Type B pancreatic cell (in vitro differentiated cells): Measurements from ENCODE around the gene LONRF2. TPM values are rescaled to one million over a fixed set of nuclear protein-coding genes. Genes with fewer than 3 reads are reported as not detected.

Experiments used
- DNase-seq: peaks from one replicate; pipeline ENCODE4 v3.0.0; 2021; ENCODE audit warnings: mixed read lengths; ENCODE audit not compliant: unreplicated experiment; ENCODE audit errors: extremely low spot score
- H3K27ac Mint-ChIP-seq: 2 replicates; pipeline ENCODE4 v1.8.0; 2021; ENCODE audit warnings: mild to moderate bottlenecking, mixed read lengths
- H3K27me3 Mint-ChIP-seq: 2 replicates; pipeline ENCODE4 v1.8.0; 2021; ENCODE audit warnings: mixed read lengths
- H3K36me3 Mint-ChIP-seq: 2 replicates; pipeline ENCODE4 v1.8.0; 2021; ENCODE audit warnings: mixed read lengths
- H3K4me1 Mint-ChIP-seq: one replicate; pipeline ENCODE4 v1.8.0; 2021; ENCODE audit warnings: mixed read lengths; ENCODE audit not compliant: unreplicated experiment
- H3K4me3 Mint-ChIP-seq: 2 replicates; pipeline ENCODE4 v1.8.0; 2021; ENCODE audit warnings: mild to moderate bottlenecking, mixed read lengths
- H3K9me3 Mint-ChIP-seq: 2 replicates; pipeline ENCODE4 v1.8.0; 2021; ENCODE audit warnings: mixed read lengths
- CTCF ChIP-seq: fragments of 200-600 bp; sonication (generic); conservative IDR thresholded peaks from 2 replicates; pipeline ENCODE4 v1.5.0; 2021; ENCODE audit warnings: antibody characterized with exemption, mild to moderate bottlenecking
- total RNA-seq: library from RNA; stranded (reverse); gene quantifications from 2 replicates; pipeline ENCODE4 v1.2.1, GENCODE V29; 2021; ENCODE audit warnings: low replicate concordance

LONRF2 gene
- total RNA-seq, 1 donor from 2014 or later: 8.9 TPM

- Mint-ChIP-seq H3K4me3 (no peak overlapping the region), H3K9me3 (no peaks in the 10 kb centered on the region), H3K27ac (no peak overlapping the region), H3K36me3 (no peaks in the 10 kb centered on the region), H3K4me1 (peaks cover 5% of the 10 kb centered on the region), H3K27me3 (no peaks in the 10 kb centered on the region)
- DNase-seq: no peak
- no peak for TF ChIP-seq CTCF
Measured at GRCh38 chr2:100267751-100268150, 54.5 kb downstream of the LONRF2 start.

DNA sequence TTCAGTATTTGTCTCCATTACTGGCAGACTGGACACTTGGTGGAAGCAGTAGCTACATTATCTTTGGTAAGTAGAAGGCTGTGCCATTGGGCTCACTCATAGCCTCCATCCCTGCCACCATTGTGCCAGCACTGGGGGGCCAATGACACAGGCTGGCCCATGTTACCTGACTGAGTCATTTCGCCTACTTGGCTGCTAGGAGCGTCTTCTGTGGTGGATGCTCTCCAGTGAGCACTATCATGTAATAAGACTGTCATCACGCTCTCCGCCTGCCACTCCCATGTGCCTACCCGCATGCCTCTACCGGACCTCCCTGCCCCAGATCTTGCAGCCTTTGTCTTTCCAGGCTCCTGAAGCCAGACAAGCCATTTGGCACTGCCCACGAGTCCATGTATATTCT is 56.2 kb downstream of the LONRF2 start:
- no peak for DNase-seq
- peaks cover 3% of the 10 kb centered on the region for H3K4me1 Mint-ChIP-seq
- no peak for TF ChIP-seq CTCF
- H3K27me3 Mint-ChIP-seq: no peaks in the 10 kb centered on the region
- no peak overlapping the region for H3K4me3 Mint-ChIP-seq
- no peaks in the 10 kb centered on the region for H3K36me3 Mint-ChIP-seq
- H3K9me3 Mint-ChIP-seq: no peaks in the 10 kb centered on the region
- H3K27ac Mint-ChIP-seq: no peak overlapping the region

DNA sequence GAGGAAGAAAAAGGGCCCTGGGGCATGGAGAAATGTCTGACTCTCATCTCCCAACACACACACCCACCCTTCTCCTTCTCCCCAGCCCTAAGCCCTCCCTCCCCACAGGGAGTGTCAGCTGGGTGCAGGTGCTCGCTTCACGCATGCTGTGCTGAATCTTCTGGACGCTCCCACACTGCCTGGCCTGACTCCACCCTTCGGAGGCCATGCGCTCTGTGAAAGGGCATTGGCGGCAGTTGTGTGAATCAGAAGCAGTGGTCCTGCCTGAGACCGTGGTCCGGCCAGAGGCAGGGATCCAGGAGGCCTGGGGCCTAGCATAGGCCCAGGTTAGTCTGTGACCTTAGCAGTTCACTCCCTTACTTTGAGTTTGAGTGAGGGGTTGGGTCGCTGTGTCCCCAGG is 57.1 kb downstream of the LONRF2 start:
- no peak for DNase-seq
- TF ChIP-seq CTCF: no peak
- H3K4me3 Mint-ChIP-seq: no peak overlapping the region
- no peak overlapping the region for H3K27ac Mint-ChIP-seq
- no peaks in the 10 kb centered on the region for H3K27me3 Mint-ChIP-seq
- no peaks in the 10 kb centered on the region for H3K36me3 Mint-ChIP-seq
- peaks cover 3% of the 10 kb centered on the region for H3K4me1 Mint-ChIP-seq
- no peaks in the 10 kb centered on the region for H3K9me3 Mint-ChIP-seq

- Mint-ChIP-seq H3K27ac (no peak overlapping the region), H3K36me3 (no peaks in the 10 kb centered on the region), H3K27me3 (no peaks in the 10 kb centered on the region), H3K4me1 (peaks cover 3% of the 10 kb centered on the region), H3K4me3 (no peak overlapping the region), H3K9me3 (no peaks in the 10 kb centered on the region)
- no peak for DNase-seq
- TF ChIP-seq CTCF: no peak
Measured at GRCh38 chr2:100264651-100265050, 57.6 kb downstream of the LONRF2 start.

- no peak overlapping the region for H3K27ac Mint-ChIP-seq
- peaks cover 3% of the 10 kb centered on the region for H3K4me1 Mint-ChIP-seq
- H3K4me3 Mint-ChIP-seq: no peak overlapping the region
- no peak for DNase-seq
- no peaks in the 10 kb centered on the region for H3K27me3 Mint-ChIP-seq
- H3K36me3 Mint-ChIP-seq: no peaks in the 10 kb centered on the region
- TF ChIP-seq CTCF: no peak
- H3K9me3 Mint-ChIP-seq: no peaks in the 10 kb centered on the region
Measured at GRCh38 chr2:100264121-100264520, 58.2 kb downstream of the LONRF2 start.
